GM12875 (cell line): ENCODE measurements around the gene FBXO21.

Experiments
- H3K4me3 ChIP-seq: one replicate; pipeline ENCODE4 v1.5.1; 2011; ENCODE audit warnings: low read depth, low read length, control low read depth
- TF ChIP-seq, protein P1 (sequence below): IDR thresholded peaks from 2 replicates; pipeline ENCODE4 v1.5.1; 2011; ENCODE audit warnings: low read depth, mild to moderate bottlenecking, control low read depth, inconsistent platforms, low read length, moderate library complexity, borderline replicate concordance; ENCODE audit not compliant: insufficient read depth

Gene FBXO21

DNA sequence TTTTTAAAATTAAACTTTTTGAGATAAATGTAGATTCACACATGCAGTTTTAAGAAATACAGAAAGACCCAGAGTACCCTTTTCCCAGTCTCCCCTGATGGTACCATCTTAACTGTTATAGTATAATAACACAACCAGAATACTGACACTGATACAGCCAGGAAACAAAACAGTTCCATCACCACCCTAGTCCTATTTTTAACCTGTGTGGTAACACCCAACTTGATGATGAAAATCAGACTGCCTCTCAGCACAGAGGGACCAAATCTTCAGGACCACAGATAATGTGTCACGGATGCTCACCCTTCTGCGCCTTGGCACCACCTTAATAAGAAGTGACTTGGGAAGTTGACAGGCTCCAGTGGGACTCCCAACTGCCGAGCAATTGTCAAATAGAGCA, 18.1 kb downstream of the FBXO21 start:
- TF ChIP-seq, protein P1, sequence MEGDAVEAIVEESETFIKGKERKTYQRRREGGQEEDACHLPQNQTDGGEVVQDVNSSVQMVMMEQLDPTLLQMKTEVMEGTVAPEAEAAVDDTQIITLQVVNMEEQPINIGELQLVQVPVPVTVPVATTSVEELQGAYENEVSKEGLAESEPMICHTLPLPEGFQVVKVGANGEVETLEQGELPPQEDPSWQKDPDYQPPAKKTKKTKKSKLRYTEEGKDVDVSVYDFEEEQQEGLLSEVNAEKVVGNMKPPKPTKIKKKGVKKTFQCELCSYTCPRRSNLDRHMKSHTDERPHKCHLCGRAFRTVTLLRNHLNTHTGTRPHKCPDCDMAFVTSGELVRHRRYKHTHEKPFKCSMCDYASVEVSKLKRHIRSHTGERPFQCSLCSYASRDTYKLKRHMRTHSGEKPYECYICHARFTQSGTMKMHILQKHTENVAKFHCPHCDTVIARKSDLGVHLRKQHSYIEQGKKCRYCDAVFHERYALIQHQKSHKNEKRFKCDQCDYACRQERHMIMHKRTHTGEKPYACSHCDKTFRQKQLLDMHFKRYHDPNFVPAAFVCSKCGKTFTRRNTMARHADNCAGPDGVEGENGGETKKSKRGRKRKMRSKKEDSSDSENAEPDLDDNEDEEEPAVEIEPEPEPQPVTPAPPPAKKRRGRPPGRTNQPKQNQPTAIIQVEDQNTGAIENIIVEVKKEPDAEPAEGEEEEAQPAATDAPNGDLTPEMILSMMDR, result no peak
- no peak overlapping the region for H3K4me3 ChIP-seq

DNA sequence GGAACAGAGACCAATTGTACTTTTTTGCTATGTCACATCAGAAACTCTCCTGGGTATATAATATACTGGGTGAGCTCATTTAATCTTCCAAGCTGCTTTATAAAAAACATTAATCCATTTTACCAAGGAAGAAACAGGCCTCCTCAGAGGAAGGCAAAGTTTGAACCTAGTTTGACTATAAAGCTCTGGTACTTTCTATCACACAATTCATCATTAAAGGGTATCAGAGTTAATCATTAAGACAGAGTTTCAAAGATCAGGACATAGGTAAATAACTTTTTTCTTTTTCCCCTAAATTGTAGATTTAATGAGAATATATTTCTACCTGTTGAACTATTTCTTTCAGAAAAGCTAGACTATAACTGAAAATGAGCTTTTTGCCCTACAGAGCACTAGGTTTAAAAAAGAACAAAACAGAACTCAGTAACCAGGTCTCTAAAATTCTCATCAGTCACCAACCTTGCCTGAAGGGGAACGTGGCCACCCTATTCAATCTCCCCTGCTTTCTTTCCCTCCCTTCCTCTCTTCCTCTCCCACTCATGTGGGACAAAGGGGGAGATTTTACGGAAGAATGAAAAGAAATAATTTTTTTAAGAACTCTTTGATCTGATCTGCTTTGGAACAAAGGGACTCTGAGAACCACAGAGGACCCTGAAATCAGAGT, 18.6 kb downstream of the FBXO21 start:
- TF ChIP-seq, protein P1, result no peak
- H3K4me3 ChIP-seq, result no peak overlapping the region

DNA sequence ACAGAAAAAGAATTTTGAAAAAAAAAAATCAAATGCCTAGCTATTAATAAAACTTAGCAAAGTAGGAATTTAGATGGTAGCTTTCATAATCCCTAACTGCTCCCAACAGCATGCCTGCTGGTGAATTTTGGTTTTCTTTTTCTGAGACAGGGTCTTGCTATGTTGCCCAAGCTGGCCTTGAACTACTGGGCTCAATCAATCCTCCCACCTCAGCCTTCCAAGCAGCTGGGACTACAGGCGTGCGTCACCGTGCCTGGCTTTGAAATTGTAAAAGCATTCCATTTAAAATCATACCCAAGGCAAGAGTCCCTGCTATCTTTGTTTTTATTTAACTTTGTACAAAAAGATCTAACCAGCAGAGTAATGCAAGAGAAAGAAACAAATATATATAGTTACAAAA, 20.7 kb downstream of the FBXO21 start:
- TF ChIP-seq, protein P1, result no peak
- H3K4me3 ChIP-seq, result no peak overlapping the region

DNA sequence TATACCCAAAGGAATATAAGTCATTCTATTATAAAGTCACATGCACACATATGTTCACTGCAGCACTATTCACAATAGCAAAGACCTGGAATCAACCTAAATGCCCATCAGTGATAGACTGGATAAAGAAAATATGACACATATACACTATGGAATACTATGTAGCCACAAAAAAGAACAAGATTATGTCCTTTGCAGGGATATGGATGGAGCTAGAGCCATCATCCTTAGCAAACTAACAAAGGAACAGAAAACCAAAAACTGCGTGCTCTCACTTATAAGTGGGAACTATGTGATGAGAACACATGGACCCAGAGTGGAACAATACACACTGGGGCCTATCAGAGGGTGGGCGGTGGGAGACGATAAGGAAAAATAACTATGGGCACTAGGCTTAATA, 21.3 kb downstream of the FBXO21 start:
- no peak overlapping the region for H3K4me3 ChIP-seq
- TF ChIP-seq, protein P1, result no peak

DNA sequence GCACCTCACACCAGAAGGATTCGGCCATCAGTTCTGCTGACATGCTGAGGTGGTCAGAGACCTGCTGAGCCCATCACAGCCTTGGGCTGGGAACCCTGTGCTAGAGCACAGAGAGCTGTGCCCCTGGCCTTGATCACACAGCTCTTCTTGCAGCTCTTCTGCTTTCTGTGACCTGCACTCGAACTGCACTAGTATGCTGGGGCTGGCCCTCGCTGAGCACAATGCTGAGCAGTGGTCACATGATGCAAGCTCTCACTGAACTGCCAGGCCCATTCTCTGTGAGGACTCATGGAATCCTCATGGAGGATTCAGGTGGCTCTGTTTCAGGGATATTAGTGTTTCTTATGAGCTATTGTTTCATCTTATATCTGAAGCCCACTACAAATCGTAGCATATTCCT, 22.5 kb downstream of the FBXO21 start:
- TF ChIP-seq, protein P1, result no peak
- H3K4me3 ChIP-seq, result no peak overlapping the region

DNA sequence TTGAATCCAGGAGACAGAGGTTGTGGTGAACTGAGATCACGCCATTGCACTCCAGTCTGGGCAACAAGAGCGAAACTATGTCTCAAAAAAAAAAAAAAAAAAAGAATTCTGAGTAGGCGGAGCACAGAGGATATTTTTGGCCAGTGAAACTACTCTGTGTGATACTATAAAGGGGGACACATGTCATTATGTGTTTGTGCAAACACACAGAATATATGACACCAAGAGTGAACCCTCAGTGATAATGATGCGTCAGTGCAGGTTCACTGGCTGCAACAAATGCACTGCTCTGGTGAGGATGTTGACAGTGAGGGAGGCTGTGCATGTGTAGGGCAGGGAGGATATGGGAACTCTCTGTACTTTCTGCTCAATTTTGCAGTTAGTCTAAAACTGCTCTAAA, 24.2 kb downstream of the FBXO21 start:
- H3K4me3 ChIP-seq, result no peak overlapping the region
- TF ChIP-seq, protein P1, result no peak

DNA sequence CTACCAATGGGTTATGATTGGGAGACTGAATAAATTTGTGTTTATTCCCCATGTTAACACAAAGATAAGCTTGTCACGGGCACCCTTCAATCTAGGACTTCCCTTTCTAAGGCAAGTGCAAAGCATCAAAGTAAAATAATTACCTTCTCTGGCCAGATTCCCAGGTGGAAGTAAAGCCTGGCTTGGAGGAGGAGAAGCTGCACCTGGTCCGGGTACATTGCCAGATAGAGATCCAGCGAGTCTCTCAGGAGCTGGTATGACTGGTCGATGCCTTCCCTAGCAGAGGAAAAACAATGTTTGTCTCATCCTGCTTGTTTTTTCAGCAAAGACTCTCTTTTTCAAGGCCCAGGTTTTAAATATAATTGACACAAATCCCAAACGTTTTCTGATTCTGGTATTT, 24.9 kb downstream of the FBXO21 start:
- TF ChIP-seq, protein P1, result no peak
- H3K4me3 ChIP-seq, result no peak overlapping the region
